Hepatocyte (in vitro differentiated cells): Measurements from ENCODE around the gene MGLL. TPM values are rescaled to one million over a fixed set of nuclear protein-coding genes. Genes with fewer than 3 reads are reported as not detected.

Source experiments
- DNase-seq: peaks from one replicate; pipeline ENCODE4 v3.0.0-alpha.2; 2016; ENCODE audit warnings: low spot score
- H2AFZ ChIP-seq: fragments of 200-600 bp; sonication (generic); 2 replicates; pipeline ENCODE4 v1.6.0; 2016; ENCODE audit warnings: antibody characterized with exemption, mild to moderate bottlenecking
- H3K27ac ChIP-seq: fragments of 200-600 bp; sonication (generic); 2 replicates; pipeline ENCODE4 v1.5.1; 2016; ENCODE audit warnings: mild to moderate bottlenecking
- H3K27me3 ChIP-seq: fragments of 200-600 bp; sonication (generic); 2 replicates; pipeline ENCODE4 v1.6.1; 2016
- H3K36me3 ChIP-seq: fragments of 200-600 bp; sonication (generic); replicated peaks from 2 replicates; pipeline ENCODE4 v1.5.1; 2016; ENCODE audit warnings: low read depth; ENCODE audit not compliant: insufficient read depth
- H3K4me1 ChIP-seq: fragments of 200-600 bp; sonication (generic); 2 replicates; pipeline ENCODE4 v1.5.1; 2016; ENCODE audit warnings: mild to moderate bottlenecking, moderate library complexity; ENCODE audit not compliant: insufficient read depth
- H3K4me2 ChIP-seq: fragments of 200-600 bp; sonication (generic); 2 replicates; pipeline ENCODE4 v1.6.0; 2016
- H3K4me3 ChIP-seq: fragments of 200-600 bp; sonication (generic); 2 replicates; pipeline ENCODE4 v1.5.1; 2016; ENCODE audit warnings: mild to moderate bottlenecking
- H3K79me2 ChIP-seq: fragments of 200-600 bp; sonication (generic); 2 replicates; pipeline ENCODE4 v1.6.0; 2017; ENCODE audit warnings: mild to moderate bottlenecking
- H3K9me2 ChIP-seq: fragments of 200-600 bp; sonication (generic); replicated peaks from 2 replicates; pipeline ENCODE4 v1.6.0; 2017; ENCODE audit warnings: mild to moderate bottlenecking; ENCODE audit not compliant: insufficient read depth
- H3K9me3 ChIP-seq: fragments of 200-600 bp; sonication (generic); 2 replicates; pipeline ENCODE4 v1.5.1; 2016; ENCODE audit warnings: low read depth, mild to moderate bottlenecking
- H4K20me1 ChIP-seq: fragments of 200-600 bp; sonication (generic); 2 replicates; pipeline ENCODE4 v1.6.0; 2016; ENCODE audit warnings: mild to moderate bottlenecking; ENCODE audit not compliant: insufficient read depth, poor library complexity, severe bottlenecking
- CTCF ChIP-seq: fragments of 200-600 bp; sonication (generic); IDR thresholded peaks from 2 replicates; pipeline ENCODE4 v1.5.1; 2016; ENCODE audit warnings: antibody characterized with exemption, mild to moderate bottlenecking; ENCODE audit not compliant: poor library complexity
- EZH2 ChIP-seq: fragments of 200-600 bp; sonication (generic); IDR thresholded peaks from 2 replicates; pipeline ENCODE4 v1.6.1; 2016; ENCODE audit warnings: antibody characterized with exemption, mild to moderate bottlenecking, borderline replicate concordance
- EZH2phosphoT487 ChIP-seq: fragments of 200-600 bp; sonication (generic); IDR thresholded peaks from one replicate; pipeline ENCODE4 v1.6.1; 2018; ENCODE audit warnings: antibody characterized with exemption, mild to moderate bottlenecking, low read depth, moderate library complexity; ENCODE audit not compliant: unreplicated experiment, severe bottlenecking
- WGBS: methylation state at CpG from one replicate; pipeline ENCODE4 v1.1.6; 2016; ENCODE audit warnings: low lambda C conversion rate; ENCODE audit errors: missing lambda C conversion rate; 5-methylcytosine and 5-hydroxymethylcytosine counted together
- polyA plus RNA-seq: library from polyadenylated mRNA; unstranded; fragments of >200 nt; fragmentation: Nextera tagmentation; extraction: Ambion mirVana; gene quantifications from 2 replicates; pipeline ENCODE4 v1.2.1, GENCODE V29; 2016
- total RNA-seq: library from RNA; depleted of rRNA; stranded (reverse); fragments of >200 nt; gene quantifications from 2 replicates; pipeline ENCODE4 v1.2.3, GENCODE V29; 2014

The MGLL gene
- total and polyA plus RNA-seq, 2 experiments from 2014 or later, result 7.3 to 21.4 TPM

DNA sequence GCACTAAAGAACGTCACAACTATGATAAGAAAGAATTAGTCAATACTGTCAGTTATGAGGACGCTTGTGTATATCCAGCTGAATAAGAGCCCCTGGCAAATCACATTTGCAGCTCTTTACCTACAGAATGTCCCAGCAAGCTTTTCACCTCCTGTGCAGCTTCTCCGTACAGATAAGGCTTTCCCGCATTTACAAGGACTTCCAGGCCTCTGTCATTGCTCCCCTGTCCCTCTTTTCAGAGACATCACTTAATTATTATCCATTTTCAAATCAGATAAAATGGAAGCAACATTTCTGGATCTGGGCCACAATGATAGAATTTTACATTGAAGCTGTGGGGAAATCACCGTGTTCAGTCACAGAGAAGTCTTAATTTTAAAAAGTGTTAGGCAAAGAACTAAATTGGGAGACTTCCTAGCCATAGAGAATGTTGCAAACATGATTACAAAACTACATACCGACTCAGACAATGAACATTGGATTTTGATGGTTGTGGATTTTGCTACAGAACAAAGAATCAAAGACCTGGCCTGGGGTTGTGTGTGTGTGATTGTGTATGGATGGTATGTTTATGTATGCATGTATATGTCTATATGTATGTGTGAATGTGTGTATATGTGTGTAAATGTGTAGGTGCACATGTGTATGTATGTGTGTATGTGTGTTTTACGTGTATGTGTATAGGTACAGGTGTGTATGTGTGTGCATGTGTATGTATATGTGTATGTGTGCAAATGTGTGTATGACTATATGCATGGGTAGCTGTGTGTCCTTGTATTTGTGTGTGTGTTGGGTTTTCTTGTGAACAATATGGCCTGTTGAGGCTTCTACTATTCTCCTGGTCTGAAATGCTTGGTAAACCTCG lies 41.5 kb downstream of the MGLL start:
- no peaks in the 10 kb centered on the region for H3K9me2 ChIP-seq
- no peaks in the 10 kb centered on the region for H3K27me3 ChIP-seq
- TF ChIP-seq EZH2 (no peak), EZH2phosphoT487 (no peak), CTCF (no peak)
- 74% methylated on average over 8 of the region's 8 CpGs for WGBS
- no peak overlapping the region for H3K4me3 ChIP-seq
- no peak for DNase-seq
- no peaks in the 10 kb centered on the region for H3K36me3 ChIP-seq
- H3K4me2 ChIP-seq, result no peak overlapping the region
- H3K27ac ChIP-seq, result peak overlapping the region; percentile 23
- H2AFZ ChIP-seq, result no peak overlapping the region
- peaks cover 14% of the 10 kb centered on the region for H3K4me1 ChIP-seq
- H3K9me3 ChIP-seq, result no peaks in the 10 kb centered on the region
- no peaks in the 10 kb centered on the region for H4K20me1 ChIP-seq
- H3K79me2 ChIP-seq, result no peaks in the 10 kb centered on the region

DNA sequence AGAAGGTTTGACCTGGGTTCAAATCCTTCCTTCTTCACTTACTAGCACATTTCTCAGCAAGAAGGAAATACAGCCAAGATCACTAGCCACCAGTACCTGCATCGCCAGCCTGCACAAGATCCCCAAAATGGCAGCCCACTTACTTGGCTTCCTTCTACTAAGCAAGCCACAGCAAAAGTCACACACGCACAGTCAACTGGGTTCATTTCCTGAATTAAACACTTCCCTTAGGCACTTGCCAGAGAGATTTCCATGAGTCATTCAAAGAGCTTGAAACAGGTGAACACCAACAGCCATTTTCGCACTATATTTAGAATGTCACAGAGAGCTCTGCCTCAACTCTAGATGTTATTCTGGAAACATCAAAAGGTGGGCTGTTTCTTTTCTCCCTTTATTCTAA lies 42.6 kb downstream of the MGLL start:
- H3K4me1 ChIP-seq, result peaks cover 13% of the 10 kb centered on the region
- H3K4me2 ChIP-seq, result no peak overlapping the region
- H3K27me3 ChIP-seq, result no peaks in the 10 kb centered on the region
- H3K36me3 ChIP-seq, result no peaks in the 10 kb centered on the region
- no peak for DNase-seq
- H3K27ac ChIP-seq, result no peak overlapping the region
- TF ChIP-seq EZH2, result no peak
- TF ChIP-seq EZH2phosphoT487, result no peak
- no peak for TF ChIP-seq CTCF
- 90% methylated on average over 3 of the region's 3 CpGs for WGBS
- H3K4me3 ChIP-seq, result no peak overlapping the region
- H3K9me2 ChIP-seq, result no peaks in the 10 kb centered on the region
- no peak overlapping the region for H2AFZ ChIP-seq
- H3K9me3 ChIP-seq, result no peaks in the 10 kb centered on the region
- H3K79me2 ChIP-seq, result no peaks in the 10 kb centered on the region
- no peaks in the 10 kb centered on the region for H4K20me1 ChIP-seq

DNA sequence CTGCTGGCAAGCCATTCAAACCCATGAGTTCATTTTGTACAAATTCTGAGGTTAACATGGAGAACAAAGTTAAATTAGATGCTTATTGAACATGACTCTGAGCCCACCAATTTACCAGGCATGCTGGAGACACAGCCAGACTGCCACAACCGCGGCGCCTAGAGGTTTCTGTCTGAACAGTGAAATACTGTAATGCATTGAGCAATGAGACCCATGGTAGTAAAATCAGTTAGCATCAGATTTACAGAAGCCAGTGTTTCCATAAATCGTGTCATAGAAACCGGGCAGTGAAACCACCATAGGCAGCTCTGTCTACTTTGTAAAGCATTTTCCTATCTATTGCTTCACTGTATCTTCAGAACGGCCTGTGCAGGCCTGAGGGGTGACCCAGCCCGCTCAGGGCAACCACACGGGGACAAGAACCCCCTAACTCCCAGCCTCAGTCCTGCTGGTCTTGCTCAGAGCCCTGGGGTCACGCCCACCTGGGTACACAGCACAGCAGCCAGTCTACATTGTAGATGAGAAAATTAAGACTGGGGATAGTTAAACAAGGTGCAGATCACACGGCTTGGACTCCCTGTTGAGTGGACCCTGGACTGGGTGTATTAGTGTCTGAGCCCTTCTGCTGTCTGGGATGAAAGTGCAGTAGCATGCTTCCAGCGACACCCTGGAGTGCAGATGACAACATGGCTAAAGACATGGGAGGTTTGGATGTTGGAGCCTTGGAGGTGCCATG lies 44.2 kb downstream of the MGLL start:
- no peak overlapping the region for H2AFZ ChIP-seq
- H3K4me1 ChIP-seq, result peaks cover 13% of the 10 kb centered on the region
- no peak overlapping the region for H3K4me3 ChIP-seq
- H3K79me2 ChIP-seq, result no peaks in the 10 kb centered on the region
- no peaks in the 10 kb centered on the region for H3K36me3 ChIP-seq
- TF ChIP-seq EZH2 (no peak), CTCF (no peak), EZH2phosphoT487 (no peak)
- H3K9me2 ChIP-seq, result no peaks in the 10 kb centered on the region
- no peak overlapping the region for H3K4me2 ChIP-seq
- H3K27ac ChIP-seq, result peak overlapping the region; percentile 39
- 83% methylated on average over 11 of the region's 11 CpGs for WGBS
- H4K20me1 ChIP-seq, result no peaks in the 10 kb centered on the region
- peak; percentile 44 for DNase-seq
- H3K27me3 ChIP-seq, result no peaks in the 10 kb centered on the region
- H3K9me3 ChIP-seq, result no peaks in the 10 kb centered on the region
